Omental fat pad (tissue), 4 donors: ENCODE measurements around the gene CELF4. TPM values are rescaled to one million over a fixed set of nuclear protein-coding genes. Genes with fewer than 3 reads are reported as not detected.

ENCODE experiments used
- ATAC-seq: fragments of 150-250 bp; one replicate; pipeline ENCODE4 v1.9.1; 2016; ENCODE audit warnings: mild to moderate bottlenecking, moderate library complexity; ENCODE audit not compliant: low FRiP score
- DNase-seq: peaks from one replicate; pipeline ENCODE4 v3.0.0-alpha.2; 2019; ENCODE audit warnings: low spot score
- total RNA-seq, 4 donors: library from RNA; depleted of rRNA; stranded (reverse); fragments of >200 nt; gene quantifications; one replicate each; pipeline ENCODE4 v1.1.0, GENCODE V29; 2016
- TF ChIP-seq, protein P1 (sequence below), 3 donors: fragments of 450-650 bp; IDR thresholded peaks; one replicate each; pipeline ENCODE4 v1.5.1; 2016 to 2017; ENCODE audit warnings: antibody characterized with exemption in 3 of 3, mild to moderate bottlenecking in 3 of 3, moderate library complexity in 2 of 3

The CELF4 gene
- total RNA-seq, 4 donors from 2014 or later, result 0.37 to 0.47 TPM; not detected in 2

DNA sequence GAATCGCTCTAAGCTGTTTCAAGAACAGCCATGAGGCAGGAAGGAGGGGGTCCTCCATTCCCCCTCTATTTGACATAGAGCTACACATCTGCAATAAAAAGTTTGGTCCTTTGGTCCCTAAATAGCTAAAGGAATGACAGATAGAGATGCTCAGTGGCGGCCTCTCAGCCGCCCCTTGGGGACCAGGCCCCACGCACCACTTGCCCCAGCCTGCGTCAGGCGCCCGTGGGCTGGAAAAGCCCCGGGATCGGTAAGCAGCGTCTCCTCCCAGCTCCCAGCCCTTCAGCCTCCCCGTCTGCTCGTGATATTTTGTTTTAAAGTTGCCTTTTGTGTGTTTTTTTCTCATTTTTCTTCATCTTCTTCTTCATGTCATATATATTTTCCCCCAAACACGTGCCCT is 321.0 kb downstream of the CELF4 start:
- TF ChIP-seq, protein P1, sequence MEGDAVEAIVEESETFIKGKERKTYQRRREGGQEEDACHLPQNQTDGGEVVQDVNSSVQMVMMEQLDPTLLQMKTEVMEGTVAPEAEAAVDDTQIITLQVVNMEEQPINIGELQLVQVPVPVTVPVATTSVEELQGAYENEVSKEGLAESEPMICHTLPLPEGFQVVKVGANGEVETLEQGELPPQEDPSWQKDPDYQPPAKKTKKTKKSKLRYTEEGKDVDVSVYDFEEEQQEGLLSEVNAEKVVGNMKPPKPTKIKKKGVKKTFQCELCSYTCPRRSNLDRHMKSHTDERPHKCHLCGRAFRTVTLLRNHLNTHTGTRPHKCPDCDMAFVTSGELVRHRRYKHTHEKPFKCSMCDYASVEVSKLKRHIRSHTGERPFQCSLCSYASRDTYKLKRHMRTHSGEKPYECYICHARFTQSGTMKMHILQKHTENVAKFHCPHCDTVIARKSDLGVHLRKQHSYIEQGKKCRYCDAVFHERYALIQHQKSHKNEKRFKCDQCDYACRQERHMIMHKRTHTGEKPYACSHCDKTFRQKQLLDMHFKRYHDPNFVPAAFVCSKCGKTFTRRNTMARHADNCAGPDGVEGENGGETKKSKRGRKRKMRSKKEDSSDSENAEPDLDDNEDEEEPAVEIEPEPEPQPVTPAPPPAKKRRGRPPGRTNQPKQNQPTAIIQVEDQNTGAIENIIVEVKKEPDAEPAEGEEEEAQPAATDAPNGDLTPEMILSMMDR (IDR thresholded peaks at IDR 0.05), result no peak
- DNase-seq, result no peak
- no peak for ATAC-seq

DNA sequence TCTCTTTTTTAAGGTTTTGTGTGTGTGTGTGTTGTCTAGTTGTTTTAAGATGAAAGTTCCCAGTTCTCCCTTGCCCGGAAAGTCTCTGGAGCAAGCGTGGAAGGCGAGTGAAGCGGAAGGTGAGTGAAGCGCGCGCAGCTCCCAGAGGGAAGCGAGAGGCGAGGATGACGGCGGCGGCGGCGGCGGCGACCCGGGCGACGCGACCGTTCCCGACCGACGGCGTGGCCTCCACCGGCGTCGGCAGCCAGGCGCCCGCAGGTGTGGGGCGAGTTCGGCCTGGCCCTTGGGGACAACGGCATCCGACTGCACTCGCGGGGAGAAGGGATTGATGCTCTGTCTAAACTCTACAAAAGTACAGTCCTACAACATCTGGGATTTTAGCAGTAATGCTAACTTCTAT is 321.9 kb downstream of the CELF4 start:
- DNase-seq (no peak), ATAC-seq (no peak)

DNA sequence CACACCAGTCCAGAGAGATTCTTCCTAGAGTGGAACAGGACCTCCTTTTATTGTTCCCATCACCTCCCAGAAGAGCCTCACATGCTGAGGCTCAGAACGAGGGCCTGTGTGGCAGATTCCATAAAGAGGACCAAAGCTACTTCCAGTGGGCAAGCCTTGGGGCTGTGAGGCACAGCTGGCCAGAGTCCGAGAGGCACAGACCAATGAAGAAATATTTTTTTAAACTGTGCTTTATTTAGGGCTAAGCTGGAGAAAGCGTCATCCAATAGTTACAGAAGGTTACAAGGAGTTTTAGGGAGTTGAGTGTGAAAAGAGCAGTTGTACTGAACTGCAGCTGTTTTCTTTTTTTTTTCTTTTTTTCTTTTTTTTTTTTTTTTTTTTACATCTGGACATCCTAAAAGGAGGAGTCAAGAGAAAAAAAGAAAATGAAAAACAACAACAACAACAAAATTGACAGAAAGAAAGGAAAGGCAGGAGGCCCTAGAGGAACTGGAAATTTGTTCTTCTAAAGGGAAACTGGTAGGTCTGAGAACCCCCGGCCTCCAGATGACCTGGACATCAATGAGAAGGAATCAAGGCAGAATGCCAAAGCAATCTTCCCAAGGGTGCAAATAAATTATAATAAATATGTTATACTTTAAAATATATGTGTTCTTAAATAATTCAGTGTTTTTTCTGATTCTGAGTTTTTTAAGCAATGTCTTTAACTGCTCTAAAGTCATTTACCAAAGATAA is 322.6 kb downstream of the CELF4 start:
- DNase-seq (no peak), ATAC-seq (no peak)
- TF ChIP-seq, protein P1 (IDR thresholded peaks at IDR 0.05), result no peak

More for the DNA sequence above, 321.9 kb downstream of the CELF4 start:
- TF ChIP-seq, protein P1 (IDR thresholded peaks at IDR 0.05), result no peak

DNA sequence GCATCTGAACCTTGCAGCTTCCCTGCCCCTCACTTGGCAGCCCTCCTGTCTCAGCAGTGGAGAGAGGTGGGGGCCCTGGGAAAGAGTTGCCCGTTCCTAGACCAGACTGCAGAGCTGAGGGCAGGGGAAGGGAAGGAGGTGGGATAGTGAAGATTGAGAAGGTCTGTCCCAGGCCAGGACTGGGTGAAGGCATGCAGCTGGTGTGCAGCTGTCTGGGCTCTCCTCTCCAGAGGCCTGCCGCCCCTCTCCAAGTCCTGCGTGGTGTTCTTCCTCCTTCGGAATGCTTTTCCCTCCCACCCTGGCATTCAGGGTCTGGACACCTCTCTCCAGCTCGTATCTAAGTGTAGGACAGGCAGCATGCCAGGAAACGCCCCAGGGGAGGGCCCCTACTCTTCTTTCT is 323.5 kb downstream of the CELF4 start:
- TF ChIP-seq, protein P1 (IDR thresholded peaks at IDR 0.05), result no peak
- ATAC-seq (no peak), DNase-seq (no peak)

DNA sequence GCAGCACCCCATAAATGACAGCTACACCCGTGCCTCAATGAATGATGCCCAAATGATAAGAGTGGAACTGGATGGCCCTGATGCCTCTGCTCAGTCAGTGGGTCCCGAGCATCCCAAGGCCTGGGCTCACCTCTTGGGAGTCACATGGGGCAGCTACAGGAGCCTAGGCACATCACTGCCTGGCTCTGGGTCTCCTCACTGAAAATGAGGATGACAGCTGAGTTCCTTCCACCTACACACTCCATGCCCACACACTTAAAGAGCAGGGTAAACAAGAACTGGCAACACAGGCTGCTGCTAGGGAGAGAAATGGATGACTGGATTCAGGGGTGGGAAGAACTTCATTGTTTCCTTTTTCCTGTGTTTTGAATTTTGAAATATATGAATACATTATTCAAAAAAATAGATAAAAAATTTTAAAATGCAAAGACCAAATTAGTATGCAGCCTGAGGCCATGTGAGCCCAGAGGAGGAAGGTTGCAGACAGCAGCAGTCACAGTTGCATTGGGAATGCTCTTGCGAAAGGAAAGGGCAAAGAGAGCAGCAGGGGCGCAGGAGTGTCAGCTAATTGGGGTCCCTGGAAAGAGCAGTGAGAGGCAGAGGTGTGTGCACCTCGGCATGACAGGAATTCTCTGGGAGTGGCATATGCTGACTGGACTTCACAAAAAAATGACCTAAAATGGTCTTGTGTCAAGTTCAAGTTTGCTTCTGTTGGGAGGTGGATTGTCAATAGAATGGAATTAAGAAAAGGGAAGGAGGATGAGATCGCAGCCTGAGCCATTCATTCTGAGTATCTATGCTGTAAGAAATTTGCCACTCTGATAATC is 327.1 kb downstream of the CELF4 start:
- no peak for ATAC-seq
- TF ChIP-seq, protein P1 (IDR thresholded peaks at IDR 0.05), result no peak

DNA sequence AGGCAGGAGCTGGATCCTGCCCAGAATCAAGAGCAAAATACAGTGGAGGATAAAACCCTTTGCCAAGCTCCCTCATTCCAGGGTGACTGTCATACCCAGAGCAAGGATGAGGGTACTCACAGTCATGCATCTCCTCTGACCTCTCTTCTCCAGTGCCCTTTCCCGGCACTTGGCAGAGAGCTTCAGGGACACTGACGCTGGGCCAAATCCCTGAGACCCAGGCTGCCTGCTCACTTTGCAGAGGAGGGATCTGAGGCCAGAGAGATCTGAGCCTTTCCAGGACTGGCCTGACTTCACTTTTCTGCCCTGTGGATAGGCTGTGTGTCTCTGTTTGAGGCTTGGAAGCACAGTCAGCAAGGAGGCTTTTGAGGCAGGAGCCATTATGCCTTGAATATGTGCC is 330.0 kb downstream of the CELF4 start:
- TF ChIP-seq, protein P1 (IDR thresholded peaks at IDR 0.05), result no peak
- DNase-seq, result no peak
- no peak for ATAC-seq

More for the DNA sequence above, 327.1 kb downstream of the CELF4 start:
- DNase-seq, result no peak
